ENCODE data around the gene TMEM74B.

- TF ChIP-seq CTCF (IDR thresholded peaks at IDR 0.05): no peak
- TF ChIP-seq TCF7L2 (IDR thresholded peaks at IDR 0.05; ENCODE audit: low read depth, low read length): no peak
These were observed 33.8 kb downstream of the TMEM74B start for GRCh38 chr20:1150968-1151367.
